GM18858 (cell line): Measurements from ENCODE around the gene GUK1.
"Not testable (repeated sequence)": the region's sequence is repeated elsewhere in the genome, so short reads cannot be mapped to it uniquely, and the experiment has no call there.

ENCODE experiments used
- ATAC-seq: cut with Tn5 transposase; IDR thresholded peaks from one replicate; pipeline ENCODE4 v1.9.1; 2021; ENCODE audit not compliant: unreplicated experiment

Gene GUK1

GRCh38 chr1:228175316-228176023 lies 35.4 kb downstream of the GUK1 start:
- no peak for ATAC-seq

DNA sequence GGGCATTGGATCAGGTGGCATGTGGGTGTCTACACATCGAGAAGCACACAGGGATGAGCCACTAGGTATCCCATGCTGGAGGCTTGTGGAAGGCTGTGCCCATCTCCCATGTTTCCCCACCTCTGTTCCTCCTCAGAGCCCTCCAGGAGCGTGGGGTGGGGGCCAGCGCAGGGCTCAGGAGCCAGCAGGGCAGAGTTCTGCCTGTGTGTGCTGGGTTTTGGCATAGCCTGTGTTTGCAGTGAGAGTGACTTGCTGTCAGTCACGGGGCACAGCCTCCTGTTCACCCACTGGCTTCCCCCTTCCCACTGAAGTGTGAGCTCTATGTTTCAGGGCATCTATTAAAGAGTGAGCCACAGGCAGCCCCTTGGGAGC lies 35.9 kb downstream of the GUK1 start:
- no peak for ATAC-seq

DNA sequence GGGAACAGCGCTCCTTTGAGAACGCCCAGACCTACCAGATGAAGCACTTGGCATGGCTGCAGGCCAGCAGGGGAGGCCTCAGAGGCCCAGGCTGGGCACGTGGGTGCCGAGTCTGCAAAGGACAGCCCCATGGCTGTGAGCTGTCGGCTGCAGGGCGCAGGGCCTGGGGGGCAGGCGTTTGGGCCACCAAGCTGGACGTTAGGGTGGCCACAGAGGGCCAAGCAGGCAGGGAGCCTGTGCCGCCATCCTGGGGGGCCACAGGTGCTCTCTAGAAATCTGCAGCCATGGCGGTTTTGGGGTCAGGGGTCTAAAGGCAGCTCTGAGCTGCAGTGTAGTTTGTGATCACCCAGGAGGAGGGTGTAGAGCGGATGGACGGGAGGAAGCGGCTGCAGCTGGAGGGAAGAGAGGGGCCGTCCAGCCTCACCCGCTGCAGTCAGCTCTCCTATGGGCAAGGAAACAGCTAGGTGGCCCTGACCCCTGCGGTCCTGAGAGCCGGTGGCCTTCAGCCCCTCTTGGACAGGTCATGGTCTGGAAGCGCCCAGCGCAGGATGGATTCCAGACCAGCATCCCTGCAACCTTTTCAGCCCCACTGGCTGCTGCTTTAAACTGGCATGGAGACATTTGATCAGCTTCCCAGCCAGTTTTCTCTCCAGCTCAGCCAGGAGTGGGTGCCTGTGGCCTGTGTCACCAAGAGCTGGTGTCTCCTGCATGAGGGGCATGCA lies 36.5 kb downstream of the GUK1 start:
- no peak for ATAC-seq

DNA sequence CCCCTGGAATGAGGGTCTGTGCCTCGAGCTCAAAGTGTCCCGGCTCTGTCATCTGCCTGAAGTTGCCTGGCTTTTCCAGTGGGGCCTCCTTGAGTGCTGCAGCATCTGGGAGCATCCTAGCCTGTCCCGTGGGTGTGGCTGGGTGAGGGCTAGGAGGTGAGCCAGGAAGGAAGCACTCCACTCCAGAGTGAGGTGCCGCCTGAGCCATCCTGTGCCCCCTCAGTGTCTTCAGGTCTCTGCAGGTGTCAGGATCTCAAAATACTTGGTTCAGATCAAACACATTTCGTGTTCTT lies 37.0 kb downstream of the GUK1 start:
- ATAC-seq, result no peak

GRCh38 chr1:228177721-228178710 lies 37.9 kb downstream of the GUK1 start:
- no peak for ATAC-seq

- ATAC-seq, result no peak
These were observed 38.9 kb downstream of the GUK1 start for GRCh38 chr1:228178737-228179684.

DNA sequence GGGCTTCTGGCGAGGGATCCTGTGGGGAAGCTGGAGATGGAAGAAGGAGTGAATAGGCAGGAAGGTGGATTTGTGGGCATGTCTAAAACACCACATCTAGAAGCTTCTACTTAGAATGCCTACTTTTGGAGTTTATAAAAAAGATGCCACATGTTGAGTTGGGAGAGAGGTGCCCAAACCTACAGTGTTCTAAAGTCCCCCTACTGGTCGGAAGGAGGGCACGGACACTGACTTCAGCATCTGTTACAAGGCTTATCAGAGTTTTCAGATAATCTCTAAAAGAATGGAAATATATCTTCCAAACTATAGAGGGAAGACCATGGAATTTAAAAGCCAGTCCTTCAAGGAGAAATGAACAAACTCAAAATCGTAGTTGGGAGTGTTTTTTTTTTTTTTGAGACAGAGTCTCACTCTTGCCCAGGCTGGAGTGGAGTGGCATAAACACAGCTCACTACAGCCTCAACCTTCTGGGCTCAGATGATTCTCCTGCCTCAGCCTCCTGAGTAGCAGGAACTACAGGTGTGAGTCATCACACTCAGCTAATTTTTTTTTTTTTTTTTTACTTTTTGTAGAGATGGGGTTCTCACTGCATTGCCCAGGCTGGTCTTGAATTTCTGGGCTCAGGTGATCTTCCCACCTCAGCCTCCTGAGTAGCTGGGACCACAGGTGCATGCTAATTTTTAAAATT lies 40.3 kb downstream of the GUK1 start:
- no peak for ATAC-seq

- ATAC-seq, result no peak
These were observed 41.0 kb downstream of the GUK1 start for GRCh38 chr1:228180959-228181644.

- no peak for ATAC-seq
These were observed 41.6 kb downstream of the GUK1 start for GRCh38 chr1:228181645-228182034.

DNA sequence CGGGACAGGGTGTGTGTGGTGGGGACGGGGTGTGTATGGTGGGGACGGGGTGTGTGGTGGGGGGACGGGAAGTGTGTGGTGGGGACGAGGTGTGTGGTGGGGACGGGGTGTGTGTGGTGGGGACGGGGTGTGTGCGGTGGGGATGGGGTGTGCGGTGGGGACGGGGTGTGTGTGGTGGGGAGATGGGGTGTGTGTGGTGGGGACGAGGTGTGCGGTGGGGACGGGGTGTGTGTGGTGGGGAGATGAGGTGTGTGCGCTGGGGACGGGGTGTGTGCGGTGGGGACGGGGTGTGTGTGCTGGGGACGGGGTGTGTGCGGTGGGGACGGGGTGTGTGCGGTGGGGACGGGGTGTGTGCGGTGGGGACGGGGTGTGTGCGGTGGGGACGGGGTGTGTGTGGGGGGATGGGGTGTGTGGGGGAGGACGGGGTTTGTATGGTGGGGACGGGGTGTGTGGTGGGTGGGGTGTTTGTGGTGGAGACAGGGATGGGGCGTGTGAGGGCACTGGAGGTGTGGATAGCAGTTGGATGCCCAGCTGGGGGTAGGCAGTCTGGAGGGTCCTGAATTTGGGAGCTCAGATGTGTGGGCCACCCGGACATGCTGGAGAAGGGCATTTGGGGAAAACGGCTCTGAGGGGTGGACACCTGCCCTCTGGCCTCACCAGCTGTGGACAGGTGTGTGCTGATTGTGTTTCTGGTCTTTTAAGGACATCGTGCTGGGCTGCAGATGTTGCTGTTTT lies 42.4 kb downstream of the GUK1 start:
- ATAC-seq, result no peak

- ATAC-seq, result no peak
These were observed 44.1 kb downstream of the GUK1 start for GRCh38 chr1:228184152-228184551.

DNA sequence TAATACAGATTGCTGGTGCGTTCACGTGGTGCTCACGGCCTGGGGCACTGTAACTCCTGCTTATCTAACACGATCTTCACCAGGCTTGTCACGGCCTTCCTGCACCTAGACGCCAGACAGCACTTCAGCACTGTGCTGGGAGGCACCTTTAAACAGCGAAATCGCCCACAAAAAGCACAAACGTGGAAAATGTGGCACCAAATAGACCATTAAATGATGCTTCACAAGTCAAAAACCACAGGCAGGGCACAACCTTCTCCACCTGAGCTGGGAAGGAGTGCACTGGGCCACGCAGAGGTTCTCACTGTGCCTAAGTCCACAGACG lies 45.5 kb downstream of the GUK1 start:
- ATAC-seq, result no peak

DNA sequence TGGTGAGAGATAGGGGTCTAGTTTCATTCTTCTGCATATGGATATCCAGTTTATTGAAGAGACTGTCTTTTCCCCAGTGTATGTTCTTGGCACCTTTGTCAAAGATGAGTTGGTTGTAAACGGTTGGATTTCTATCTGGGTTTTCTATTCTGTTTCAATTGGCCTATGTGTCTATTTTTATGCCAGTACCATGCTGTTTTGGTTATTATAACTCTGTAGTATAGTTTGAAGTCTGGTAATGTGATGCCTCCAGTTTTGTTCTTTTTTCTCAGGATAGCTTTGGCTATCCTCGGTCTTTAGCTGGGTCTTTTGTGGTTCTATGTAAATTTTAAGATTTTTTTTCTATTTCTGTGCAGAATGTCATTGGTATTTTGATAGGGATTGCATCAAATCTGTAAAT lies 48.2 kb downstream of the GUK1 start:
- not testable (repeated sequence) for ATAC-seq

GRCh38 chr1:228190182-228190581 lies 50.1 kb downstream of the GUK1 start:
- no peak for ATAC-seq

GRCh38 chr1:228190778-228191177 lies 50.7 kb downstream of the GUK1 start:
- ATAC-seq, result no peak

DNA sequence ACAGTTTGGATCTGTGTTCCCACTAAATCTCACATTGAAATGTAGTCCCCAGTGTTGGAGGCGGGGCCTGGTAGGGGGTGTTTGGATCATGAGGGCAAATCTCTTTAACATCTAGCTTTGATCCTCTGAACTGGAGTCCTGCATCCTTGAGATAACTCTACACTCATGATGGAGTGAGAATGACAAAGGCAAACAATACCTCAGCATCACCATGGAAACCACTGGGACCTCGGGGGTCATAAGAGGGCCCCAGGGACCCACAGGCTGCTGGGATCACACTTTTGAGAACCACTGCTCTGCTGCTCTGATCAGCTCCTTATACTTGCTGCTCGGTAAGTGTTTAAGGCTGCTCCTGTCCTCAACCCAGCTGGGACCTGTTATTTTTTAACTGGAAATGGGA lies 54.4 kb downstream of the GUK1 start:
- no peak for ATAC-seq

DNA sequence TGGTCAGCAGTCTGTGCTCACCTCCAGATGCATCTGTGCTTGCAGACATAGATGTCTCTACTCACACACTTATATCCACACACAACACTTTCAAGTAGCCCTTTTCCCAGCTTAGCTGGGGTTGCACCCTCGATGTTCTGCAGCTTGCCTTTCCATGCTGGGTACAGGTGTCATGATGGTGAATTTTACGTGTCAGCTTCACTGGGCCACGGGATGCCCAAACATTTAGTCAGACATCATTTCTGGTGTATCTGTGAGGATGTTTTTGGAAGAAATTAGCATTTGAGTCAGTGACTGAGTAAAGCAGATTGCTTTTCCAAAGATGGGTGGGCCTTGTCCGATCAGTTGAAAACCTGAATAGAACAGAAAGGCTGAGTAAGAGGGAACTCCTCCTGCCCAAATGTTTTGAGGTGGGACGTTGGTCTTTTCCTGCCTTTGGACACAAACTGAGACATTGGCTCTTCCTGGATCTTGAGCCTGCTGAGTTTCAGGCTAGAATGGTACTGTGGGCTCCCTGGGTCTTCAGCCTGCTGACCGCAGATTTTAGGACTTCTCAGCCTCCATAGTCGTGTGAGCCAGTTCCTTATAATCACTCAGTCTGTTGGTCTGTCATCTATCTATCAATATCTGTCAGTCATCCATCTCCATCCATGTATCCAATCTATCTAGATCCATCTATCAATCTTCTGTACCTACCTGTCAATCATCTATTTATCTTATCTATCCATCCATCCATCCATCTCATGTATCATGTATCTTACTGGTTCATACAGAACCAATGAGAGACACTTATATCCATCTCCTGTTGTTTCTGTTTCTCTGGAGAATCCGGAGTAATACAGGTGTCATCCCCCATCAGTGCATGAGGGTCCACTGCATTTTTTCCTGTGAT lies 55.1 kb downstream of the GUK1 start:
- no peak for ATAC-seq

- ATAC-seq, result no peak
These were observed 57.6 kb downstream of the GUK1 start for GRCh38 chr1:228197555-228198147.
